ENCODE data around the gene TMCO2. TPM values are rescaled to one million over a fixed set of nuclear protein-coding genes. Genes with fewer than 3 reads are reported as not detected.
"Not testable (repeated sequence)": the region's sequence is repeated elsewhere in the genome, so short reads cannot be mapped to it uniquely, and the experiment has no call there.

TMCO2 gene
- total RNA-seq, 1 experiment from 2014 or later, result not detected

- Mint-ChIP-seq H3K27ac (ENCODE audit: unreplicated experiment) (no peak overlapping the region), H3K27me3 (ENCODE audit: unreplicated experiment) (no peaks in the 10 kb centered on the region), H3K4me3 (ENCODE audit: low read depth, unreplicated experiment) (no peak overlapping the region), H3K4me1 (ENCODE audit: low read depth, unreplicated experiment) (no peaks in the 10 kb centered on the region), H3K9me3 (ENCODE audit: low read depth, unreplicated experiment) (no peaks in the 10 kb centered on the region), H3K36me3 (ENCODE audit: insufficient read depth, unreplicated experiment) (peaks cover 5% of the 10 kb centered on the region)
- BruUV-seq (replicated peaks), result no TSS peak
- no peak for DNase-seq
- CTCF ChIA-PET, result no interaction called here
- intact Hi-C loops (cut with micrococcal nuclease; ENCODE audit: unreplicated experiment), result no loop called here
- no peak for TF ChIP-seq CTCF (IDR thresholded peaks at IDR 0.05; ENCODE audit: unreplicated experiment)
Measured at GRCh38 chr1:40218333-40218732, 29.4 kb upstream of the TMCO2 start.

DNA sequence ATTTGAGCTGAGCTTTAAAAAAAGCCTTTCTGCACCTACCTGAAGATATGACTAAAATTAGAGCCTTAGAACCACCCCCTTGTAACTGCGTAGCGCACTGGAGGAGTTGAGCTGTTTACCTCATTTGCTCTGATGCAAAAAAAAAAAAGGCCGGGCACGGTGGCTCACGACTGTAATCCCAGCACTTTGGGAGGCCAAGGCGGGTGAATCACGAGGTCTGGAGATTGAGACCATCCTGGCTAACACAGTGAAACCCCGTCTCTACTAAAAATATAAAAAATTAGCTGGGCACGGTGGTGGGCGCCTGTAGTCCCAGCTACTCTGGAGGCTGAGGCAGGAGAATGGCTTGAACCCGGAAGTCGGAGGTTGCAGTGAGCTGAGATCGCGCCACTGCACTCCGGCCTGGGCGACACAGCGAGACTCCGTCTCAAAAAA, 26.2 kb upstream of the TMCO2 start:
- H3K9me3 Mint-ChIP-seq (ENCODE audit: low read depth, unreplicated experiment); H3K4me3 Mint-ChIP-seq (ENCODE audit: low read depth, unreplicated experiment); BruUV-seq (replicated peaks); intact Hi-C loops (cut with micrococcal nuclease; ENCODE audit: unreplicated experiment); H3K27ac Mint-ChIP-seq (ENCODE audit: unreplicated experiment); H3K27me3 Mint-ChIP-seq (ENCODE audit: unreplicated experiment); DNase-seq; H3K4me1 Mint-ChIP-seq (ENCODE audit: low read depth, unreplicated experiment): not testable (repeated sequence)
- CTCF ChIA-PET, result interaction anchor here (0.7 kb wide), 1 partner anchor 117 kb away, joined by 4 read pairs; no protein-coding TSS in a partner anchor
- H3K36me3 Mint-ChIP-seq (ENCODE audit: insufficient read depth, unreplicated experiment), result peaks cover 13% of the 10 kb centered on the region

DNA sequence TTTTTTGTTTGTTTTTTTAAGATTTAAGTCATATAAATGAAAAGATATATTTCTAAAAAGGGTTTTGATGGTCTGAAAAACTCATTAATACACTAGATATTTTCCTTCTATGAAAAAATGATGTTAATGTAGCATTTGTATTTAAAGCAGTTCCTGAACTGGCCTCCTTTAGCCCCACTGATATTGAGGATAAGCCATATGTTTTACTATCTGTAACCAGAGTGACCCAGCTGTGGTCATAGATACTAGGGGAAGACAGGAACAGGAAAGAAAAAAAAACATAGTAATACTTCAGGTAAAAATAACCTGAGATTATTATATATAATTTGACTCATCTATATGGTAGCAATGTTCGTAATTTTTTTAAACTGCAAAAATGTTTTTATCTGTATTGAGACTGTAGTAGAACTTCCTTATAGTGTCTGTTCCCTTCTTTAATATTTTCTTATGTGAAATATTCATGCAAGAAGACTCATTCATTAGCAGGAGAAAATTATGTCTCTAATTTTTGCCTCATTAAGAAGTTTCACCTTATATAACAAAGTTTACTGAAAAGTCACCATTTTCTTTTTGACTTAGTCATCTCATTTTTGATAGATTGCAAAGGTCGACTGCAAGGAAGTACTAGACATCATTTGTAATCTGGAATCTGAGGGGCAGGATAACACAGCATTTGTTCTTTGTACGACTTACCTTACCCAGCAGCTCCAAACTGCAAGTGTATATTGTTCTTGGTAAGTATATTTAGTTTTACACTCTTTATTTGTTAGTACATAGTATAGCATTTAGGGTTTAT, 25.6 kb upstream of the TMCO2 start:
- DNase-seq, result no peak
- Mint-ChIP-seq H3K27me3 (ENCODE audit: unreplicated experiment) (no peaks in the 10 kb centered on the region), H3K4me3 (ENCODE audit: low read depth, unreplicated experiment) (no peak overlapping the region), H3K36me3 (ENCODE audit: insufficient read depth, unreplicated experiment) (peaks cover 13% of the 10 kb centered on the region), H3K9me3 (ENCODE audit: low read depth, unreplicated experiment) (no peaks in the 10 kb centered on the region), H3K27ac (ENCODE audit: unreplicated experiment) (no peak overlapping the region), H3K4me1 (ENCODE audit: low read depth, unreplicated experiment) (no peaks in the 10 kb centered on the region)
- TF ChIP-seq CTCF (IDR thresholded peaks at IDR 0.05; ENCODE audit: unreplicated experiment), result no peak
- CTCF ChIA-PET, result no interaction called here
- intact Hi-C loops (cut with micrococcal nuclease; ENCODE audit: unreplicated experiment), result no loop called here
- no TSS peak for BruUV-seq (replicated peaks)

- DNase-seq, result no peak
- Mint-ChIP-seq H3K9me3 (ENCODE audit: low read depth, unreplicated experiment) (no peaks in the 10 kb centered on the region), H3K27me3 (ENCODE audit: unreplicated experiment) (no peaks in the 10 kb centered on the region), H3K4me1 (ENCODE audit: low read depth, unreplicated experiment) (no peaks in the 10 kb centered on the region), H3K4me3 (ENCODE audit: low read depth, unreplicated experiment) (no peak overlapping the region), H3K36me3 (ENCODE audit: insufficient read depth, unreplicated experiment) (peaks cover 13% of the 10 kb centered on the region), H3K27ac (ENCODE audit: unreplicated experiment) (no peak overlapping the region)
- TF ChIP-seq CTCF (IDR thresholded peaks at IDR 0.05; ENCODE audit: unreplicated experiment), result no peak
- no TSS peak for BruUV-seq (replicated peaks)
- intact Hi-C loops (cut with micrococcal nuclease; ENCODE audit: unreplicated experiment), result no loop called here
- CTCF ChIA-PET, result interaction anchor here (0.6 to 0.7 kb wide), 2 partner anchors 23 to 77 kb away, joined by 3 to 5 read pairs; no protein-coding TSS in a partner anchor
Measured at GRCh38 chr1:40224040-40224439, 23.7 kb upstream of the TMCO2 start.

DNA sequence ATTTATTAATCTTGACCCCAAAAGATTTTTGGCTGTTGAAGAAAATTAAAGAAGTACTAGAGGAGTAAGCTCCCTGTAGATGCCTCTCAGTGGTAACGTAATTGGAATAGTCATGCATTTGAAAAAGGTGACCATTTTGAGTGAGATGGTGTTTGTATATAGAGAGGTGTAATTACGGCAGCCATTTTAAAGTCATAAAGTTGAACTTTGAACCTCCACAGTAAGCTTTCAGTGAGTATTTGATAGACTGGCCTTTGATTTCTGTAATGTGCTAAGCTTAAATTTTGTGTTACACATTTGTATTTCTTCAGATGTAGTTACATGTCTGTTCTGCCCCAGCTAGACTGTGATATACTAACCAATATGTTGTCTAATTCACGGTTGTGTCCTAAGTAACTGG, 21.5 kb upstream of the TMCO2 start:
- H3K36me3 Mint-ChIP-seq (ENCODE audit: insufficient read depth, unreplicated experiment), result peaks cover 13% of the 10 kb centered on the region
- no peak overlapping the region for H3K27ac Mint-ChIP-seq (ENCODE audit: unreplicated experiment)
- BruUV-seq (replicated peaks), result no TSS peak
- no peak for DNase-seq
- intact Hi-C loops (cut with micrococcal nuclease; ENCODE audit: unreplicated experiment), result no loop called here
- H3K27me3 Mint-ChIP-seq (ENCODE audit: unreplicated experiment), result no peaks in the 10 kb centered on the region
- H3K9me3 Mint-ChIP-seq (ENCODE audit: low read depth, unreplicated experiment), result no peaks in the 10 kb centered on the region
- H3K4me1 Mint-ChIP-seq (ENCODE audit: low read depth, unreplicated experiment), result no peaks in the 10 kb centered on the region
- TF ChIP-seq CTCF (IDR thresholded peaks at IDR 0.05; ENCODE audit: unreplicated experiment), result no peak
- no peak overlapping the region for H3K4me3 Mint-ChIP-seq (ENCODE audit: low read depth, unreplicated experiment)
- CTCF ChIA-PET, result no interaction called here
